HG03064 (cell line): ENCODE measurements around the gene NOM1.

ENCODE experiments used
- ATAC-seq: cut with Tn5 transposase; IDR thresholded peaks from one replicate; pipeline ENCODE4 v1.9.1; 2021; ENCODE audit warnings: low read depth; ENCODE audit not compliant: unreplicated experiment

The NOM1 gene

GRCh38 chr7:157003756-157004520 lies 54.4 kb downstream of the NOM1 start:
- no peak for ATAC-seq

- no peak for ATAC-seq
These were observed 55.3 kb downstream of the NOM1 start for GRCh38 chr7:157004521-157005455.

- ATAC-seq, result no peak
These were observed 56.1 kb downstream of the NOM1 start for GRCh38 chr7:157005456-157006204.

- no peak for ATAC-seq
These were observed 56.8 kb downstream of the NOM1 start for GRCh38 chr7:157006205-157006747.

GRCh38 chr7:157006829-157007469 lies 57.4 kb downstream of the NOM1 start:
- no peak for ATAC-seq

GRCh38 chr7:157007470-157008066 lies 58.1 kb downstream of the NOM1 start:
- no peak for ATAC-seq

GRCh38 chr7:157008206-157009169 lies 59.0 kb downstream of the NOM1 start:
- no peak for ATAC-seq

GRCh38 chr7:157009170-157009777 lies 59.8 kb downstream of the NOM1 start:
- peak; percentile 0 for ATAC-seq

GRCh38 chr7:157009778-157010587 lies 60.5 kb downstream of the NOM1 start:
- ATAC-seq, result peak; percentile 27

- ATAC-seq, result peak; percentile 75
These were observed 61.2 kb downstream of the NOM1 start, which contains the start of gene MNX1 for GRCh38 chr7:157010588-157011332. Gene MNX1, minus strand, starts transcription at chr7:157010663. Its CDS starts 313 bp downstream, at chr7:157010350.

GRCh38 chr7:157011333-157012112 lies 62.0 kb downstream of the NOM1 start:
- no peak for ATAC-seq

GRCh38 chr7:157012113-157012547 lies 62.6 kb downstream of the NOM1 start:
- ATAC-seq, result no peak

- no peak for ATAC-seq
These were observed 63.6 kb downstream of the NOM1 start for GRCh38 chr7:157013101-157013500.

- no peak for ATAC-seq
These were observed 64.4 kb downstream of the NOM1 start for GRCh38 chr7:157013602-157014549.
